Ramos (cell line): ENCODE results near the gene PCBP3.

ENCODE experiments used
- in situ Hi-C: fragments of 300-500 bp; cut with MboI; formaldehyde crosslinking; loops from one replicate; pipeline ENCODE4 v1.14.3; 2022; ENCODE audit warnings: low sequenced_read_pairs; ENCODE audit not compliant: unreplicated experiment

Gene PCBP3

DNA sequence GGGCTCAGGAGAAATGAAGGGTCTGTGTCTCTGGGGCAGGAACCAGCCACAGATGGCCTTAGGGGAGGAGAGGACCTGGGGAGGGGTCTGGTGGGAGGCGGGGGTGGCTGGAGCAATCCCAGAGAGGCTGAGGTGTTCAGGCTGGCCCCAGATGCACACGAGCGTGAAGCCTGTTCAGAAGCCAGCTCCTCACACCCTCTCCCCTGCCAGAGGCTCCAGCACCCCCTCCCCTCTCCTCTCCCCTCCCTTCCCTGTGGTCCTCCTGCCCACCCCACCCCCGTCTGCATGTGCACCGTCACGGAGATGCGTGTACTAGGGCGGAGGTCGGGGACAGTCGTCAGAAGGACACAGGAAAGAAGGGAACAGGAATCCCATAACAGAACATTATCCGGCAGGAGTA lies 223.0 kb downstream of the PCBP3 start:
- in situ Hi-C loops = no loop called here

DNA sequence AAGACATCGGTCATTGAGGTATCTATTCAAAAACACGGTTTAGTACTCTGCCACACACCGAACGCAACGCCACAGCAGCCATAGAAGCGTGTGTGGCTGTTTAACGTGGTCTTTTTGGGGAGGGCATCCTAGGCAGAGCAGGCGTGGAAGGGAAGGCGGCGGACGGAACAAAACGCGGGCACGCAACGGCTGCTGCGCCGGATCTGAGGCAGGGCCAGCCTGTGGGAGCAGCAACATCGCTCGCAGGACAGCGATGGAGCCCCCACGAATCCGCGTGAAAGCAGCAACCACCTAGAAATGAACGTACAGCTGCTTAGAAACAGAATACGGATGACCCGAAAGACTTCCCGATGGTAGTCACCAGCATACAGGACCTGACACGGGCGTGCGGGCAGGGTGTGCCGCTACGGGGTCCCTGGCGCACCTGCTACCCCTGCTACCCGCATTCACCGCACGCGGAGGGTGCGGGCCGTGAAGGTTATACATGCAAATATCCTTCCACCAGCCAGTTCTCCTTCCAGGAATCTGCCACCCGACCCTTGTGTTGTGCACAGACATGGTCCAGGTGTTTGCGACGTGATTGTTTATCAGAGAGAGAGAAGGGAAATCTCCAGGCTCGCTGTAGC lies 223.6 kb downstream of the PCBP3 start:
- in situ Hi-C loops = no loop called here

DNA sequence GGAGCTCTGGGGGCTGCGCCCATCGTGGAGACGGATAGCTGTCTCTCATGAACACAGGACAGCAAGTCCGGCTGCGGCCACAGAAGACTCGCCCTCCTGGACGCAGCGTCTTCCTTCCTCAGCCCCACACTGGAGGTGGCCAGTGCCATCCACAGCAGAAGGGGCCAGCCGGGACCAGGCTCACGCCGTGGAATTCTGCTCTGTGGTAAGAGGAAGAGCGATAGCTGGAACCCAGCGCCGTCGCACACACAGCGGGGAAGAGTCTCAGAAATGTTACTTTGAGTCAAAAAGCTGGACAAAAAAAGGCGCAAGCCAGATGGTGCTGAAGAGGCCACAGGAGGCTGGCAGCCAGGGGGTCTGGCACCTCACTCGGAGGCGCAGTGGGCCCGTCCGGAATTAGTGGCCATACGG lies 224.2 kb downstream of the PCBP3 start:
- in situ Hi-C loops = no loop called here

DNA sequence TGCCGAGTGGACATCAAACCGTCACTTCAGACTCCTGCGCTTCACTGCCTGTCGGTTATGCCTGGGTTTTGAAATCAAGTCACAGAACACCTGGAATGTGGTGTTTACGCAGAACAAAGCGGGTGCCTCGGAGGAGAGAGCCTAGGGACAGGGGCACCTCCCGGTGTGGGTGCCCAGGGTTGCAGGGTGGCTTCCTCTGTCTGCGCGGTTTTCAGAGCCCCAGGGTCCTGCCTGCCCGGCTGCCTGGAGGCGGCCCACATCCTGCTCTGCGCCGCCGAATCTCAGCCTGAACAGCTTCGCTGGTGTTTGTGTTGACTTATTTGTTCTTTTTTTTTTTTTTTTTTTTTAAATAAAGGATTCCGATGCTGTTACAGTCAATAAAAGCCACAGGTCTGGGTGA lies 224.6 kb downstream of the PCBP3 start:
- in situ Hi-C loops = no loop called here

DNA sequence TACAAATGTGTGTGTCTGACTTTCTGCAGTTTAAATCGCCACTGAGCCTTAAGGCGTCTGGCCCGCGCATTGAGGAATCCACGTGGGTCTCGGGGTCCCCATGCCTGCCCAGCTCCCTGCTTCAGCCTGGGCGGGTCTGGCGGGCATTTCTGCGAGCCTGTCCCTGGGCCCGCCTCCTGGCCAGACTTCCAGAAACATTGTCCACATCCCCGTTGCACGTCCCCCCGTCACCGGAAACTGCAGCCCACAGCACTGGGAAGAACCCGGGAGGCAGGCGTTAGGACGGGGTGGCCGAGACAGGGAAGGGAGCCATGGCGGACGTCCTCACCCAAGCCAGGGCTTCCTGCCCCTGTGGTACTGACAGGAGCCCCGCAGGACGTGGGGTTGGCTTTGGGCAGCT lies 225.0 kb downstream of the PCBP3 start:
- in situ Hi-C loops = no loop called here

DNA sequence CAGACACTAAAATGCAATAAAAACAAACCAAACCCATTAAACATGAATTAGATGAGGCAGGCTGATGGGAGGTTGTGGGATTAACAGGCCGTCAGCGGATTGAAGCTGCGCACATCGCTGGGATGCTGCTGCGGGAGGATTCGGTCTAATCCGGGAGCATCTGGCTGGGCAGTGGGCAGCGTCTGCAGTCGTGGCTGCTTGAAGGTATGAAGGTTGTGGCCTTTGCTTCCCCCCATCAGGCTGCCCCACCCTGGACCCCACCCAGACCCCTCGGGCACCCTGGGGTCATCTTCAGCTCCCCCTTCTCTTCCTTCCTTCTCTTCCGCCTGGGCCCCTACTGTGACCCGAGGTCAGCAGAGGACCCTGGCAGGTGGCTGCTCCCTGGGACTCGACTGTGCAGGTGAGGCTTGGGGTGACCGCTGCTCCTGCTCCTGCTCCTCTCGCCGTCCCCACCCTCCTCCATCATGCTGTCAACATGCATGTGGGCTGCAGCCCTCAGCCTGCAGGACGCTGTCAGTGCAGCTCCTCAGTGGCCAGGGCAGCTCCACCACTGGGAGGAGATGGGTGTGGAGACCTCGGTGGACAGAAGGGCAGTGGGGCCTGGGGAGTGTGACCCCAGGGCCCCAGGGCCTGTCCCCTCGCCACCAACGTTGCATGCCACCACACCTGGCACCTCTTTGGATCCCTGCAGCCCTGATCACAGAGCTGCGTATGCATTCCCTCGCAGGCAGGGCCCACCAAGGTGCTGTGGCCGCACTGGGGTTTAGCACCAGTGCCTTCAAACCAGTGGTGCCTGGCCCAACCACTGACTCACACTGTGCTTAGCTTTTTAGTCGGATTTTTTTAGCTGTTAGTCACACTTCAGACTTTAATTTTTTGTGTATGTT lies 225.8 kb downstream of the PCBP3 start:
- in situ Hi-C loops = no loop called here

DNA sequence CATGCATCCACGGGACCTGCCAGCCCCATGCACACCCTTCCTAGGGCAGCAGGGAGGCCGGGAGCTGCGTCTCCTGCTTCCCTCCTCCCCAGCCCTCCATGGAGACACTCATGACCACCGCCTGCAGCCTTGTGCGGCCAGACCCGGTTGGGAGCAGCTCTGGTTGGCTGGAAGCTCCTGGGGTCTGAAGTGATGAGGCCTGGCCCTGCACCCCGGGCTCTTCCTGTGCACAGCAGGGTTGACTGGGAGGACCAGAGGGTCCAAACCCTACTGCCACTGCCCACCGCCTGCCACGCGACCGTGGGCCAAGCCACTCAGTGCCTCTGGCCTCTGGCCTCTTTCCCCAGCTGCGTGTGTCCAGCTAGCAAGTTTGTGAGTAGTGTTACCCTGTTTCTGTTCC lies 226.9 kb downstream of the PCBP3 start:
- in situ Hi-C loops = no loop called here

DNA sequence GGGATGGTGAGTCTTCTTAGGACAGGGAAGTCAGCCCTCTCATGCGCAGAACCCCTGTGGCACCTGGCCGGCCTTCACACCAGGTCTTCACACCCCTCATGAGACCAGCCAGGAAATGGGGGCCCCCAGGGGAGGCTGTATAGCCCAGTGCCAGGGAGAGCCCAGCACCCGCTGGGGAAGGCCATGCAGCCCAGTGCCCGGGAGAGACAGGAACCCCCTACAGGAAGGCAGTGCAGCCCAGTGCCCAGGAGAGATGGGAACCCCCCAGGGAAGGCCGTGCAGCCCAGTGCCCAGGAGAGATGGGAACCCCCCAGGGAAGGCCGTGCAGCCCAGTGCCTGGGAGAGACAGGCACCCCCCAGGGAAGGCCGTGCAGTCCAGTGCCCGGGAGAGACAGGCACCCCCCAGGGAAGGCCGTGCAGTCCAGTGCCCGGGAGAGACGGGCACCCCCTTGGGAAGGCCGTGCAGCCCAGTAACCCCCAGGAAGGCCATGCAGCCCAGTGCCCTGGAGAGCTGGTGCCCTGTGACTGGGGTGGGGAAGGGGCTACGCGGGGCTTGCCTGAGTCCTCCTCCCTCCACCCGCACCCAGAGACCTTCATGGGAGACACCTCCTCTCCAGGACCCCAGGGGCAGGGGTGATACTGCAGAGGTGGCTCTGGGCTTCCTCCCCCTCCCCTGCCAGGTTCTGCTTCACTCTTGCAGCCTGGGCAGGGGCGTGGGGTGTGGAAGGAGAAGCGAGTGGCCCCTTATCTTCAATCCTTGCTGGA lies 227.5 kb downstream of the PCBP3 start:
- in situ Hi-C loops = no loop called here

DNA sequence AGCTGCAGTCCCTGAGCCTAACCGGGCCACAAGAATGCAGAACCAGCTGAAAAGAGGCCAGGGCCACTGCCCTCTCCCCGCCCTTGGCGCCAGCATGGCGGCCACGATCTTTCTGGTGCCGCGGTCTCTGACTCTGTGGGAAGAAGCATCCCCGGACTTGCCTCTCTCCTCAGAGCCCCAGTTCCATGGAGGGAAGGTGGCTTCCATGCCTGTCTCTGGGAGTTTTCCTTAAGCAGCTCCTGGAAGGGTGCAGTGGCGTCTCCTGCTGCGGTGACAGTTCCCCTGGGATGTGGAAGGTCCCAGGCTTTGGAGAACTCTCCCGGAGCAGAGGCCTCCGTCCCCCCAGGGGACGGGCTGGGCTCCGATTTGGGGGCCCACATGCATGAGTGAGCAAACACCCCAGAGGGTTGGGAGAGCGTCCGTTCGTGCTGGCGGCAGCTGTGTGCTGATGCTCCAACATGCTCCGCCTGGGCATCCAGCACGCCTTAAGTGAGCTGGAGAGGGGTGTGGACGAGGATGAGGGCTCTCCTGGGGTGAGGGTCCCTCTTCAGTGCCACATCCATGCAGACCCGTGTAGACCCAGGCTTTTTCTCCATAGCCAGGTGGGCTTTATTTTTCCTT lies 228.2 kb downstream of the PCBP3 start:
- in situ Hi-C loops = no loop called here

DNA sequence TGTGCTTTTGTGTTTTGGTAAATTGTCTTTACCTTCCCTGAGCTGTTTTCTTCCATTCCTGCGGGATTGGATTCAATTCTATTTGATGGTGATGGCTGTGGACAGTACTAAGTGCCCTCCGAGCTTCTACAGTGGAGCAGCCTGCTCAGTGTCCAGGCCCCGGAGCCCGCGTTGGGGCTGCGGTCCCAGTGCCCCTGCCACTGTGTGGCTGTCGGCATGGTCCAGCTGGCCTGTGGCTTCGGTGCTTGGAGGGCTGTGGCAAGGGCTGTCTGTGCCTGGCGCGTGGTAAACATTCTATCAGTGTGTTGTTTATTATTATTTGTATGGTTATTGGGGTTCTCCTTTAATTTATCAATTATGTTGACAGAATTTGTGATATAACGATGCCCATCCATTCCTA lies 228.9 kb downstream of the PCBP3 start:
- in situ Hi-C loops = no loop called here

DNA sequence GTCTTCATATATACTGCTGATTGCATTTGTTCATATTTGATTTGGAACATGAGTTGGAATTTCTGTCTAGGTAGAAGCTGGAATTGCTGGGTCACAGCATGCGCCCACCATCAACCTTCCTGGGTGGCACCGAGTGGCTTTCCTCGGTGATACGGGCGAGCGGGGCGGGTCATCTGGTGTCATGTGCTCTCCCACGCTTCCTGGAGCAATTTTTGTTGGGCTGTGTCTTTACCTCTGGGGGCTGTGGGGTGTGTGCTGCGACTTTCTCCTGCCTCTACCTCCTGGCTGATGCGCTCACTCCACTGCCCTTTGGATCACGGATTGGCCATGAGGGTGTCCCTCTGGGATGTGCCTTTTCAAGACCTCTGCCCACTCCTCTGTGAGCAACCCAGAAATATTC lies 229.4 kb downstream of the PCBP3 start:
- in situ Hi-C loops = no loop called here

DNA sequence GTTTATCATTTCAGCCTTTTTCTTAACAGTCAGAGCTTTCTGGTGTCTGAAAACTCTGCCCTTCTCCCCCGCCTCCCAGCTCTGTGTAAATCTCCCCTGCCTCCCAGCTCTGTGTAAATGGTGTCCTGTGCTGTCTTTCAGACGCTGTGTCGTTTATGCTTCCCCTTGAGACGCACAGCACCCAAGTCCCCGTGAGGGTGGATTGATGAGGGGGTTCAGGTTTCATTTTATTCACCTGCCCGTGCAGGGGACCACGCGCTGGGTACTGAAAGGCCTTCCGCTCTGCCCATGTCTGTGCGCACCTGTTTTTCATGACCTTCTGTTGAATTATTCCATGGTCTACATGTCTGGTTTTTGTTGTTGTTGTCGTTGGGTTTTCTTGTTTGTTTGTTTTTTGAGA lies 229.9 kb downstream of the PCBP3 start:
- in situ Hi-C loops = no loop called here

DNA sequence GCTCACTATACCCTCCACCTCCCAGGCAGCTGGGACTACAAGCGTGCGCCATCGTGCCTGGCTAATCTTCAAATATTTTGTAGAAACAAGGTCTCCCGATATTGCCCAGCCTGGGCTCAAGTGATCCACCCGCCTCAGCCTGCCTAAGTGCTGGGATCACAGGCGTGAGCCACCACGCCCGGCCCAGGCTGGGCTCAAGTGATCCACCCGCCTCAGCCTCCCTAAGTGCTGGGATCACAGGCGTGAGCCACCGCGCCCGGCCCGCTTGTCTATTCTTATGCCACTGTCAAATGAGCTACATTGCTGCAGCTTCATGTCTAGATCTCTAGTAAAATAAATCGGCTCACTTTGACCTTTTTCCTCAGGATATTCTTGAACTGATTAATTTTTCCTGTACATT lies 230.3 kb downstream of the PCBP3 start:
- in situ Hi-C loops = no loop called here

DNA sequence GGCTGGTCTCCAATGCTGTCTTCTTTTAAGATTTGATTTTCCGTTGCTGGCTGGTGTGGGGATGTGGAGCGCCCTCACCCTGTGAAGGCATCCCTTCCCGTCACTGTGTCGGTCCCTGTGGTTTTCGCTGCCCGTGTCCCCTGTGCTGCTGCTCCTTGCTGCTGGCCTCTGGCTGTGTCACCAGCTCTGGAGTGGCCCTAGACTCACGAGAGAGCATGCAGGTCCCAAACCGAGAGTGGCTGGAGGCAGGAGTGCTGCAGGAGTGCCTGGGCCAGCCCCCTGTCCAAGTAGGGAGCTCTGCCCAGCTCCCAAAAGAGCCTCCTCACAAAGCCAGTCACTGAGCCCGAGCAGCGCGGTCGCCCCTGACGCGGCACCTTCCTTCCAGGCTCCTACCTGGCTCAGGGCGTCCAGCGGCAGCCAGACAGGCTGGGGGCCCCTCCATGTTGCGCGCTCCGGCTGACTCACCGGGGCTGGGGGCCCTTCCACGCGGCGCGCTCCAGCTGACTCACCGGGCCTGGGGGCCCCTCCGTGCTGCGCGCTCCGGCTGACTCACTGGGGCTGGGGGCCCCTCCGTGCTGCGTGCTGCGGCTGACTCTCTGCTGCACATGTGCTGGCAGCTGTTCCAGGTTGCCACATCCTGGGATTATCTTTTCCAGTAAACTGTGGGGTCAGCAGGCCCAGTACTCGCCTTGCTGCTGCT lies 231.3 kb downstream of the PCBP3 start:
- in situ Hi-C loops = no loop called here

DNA sequence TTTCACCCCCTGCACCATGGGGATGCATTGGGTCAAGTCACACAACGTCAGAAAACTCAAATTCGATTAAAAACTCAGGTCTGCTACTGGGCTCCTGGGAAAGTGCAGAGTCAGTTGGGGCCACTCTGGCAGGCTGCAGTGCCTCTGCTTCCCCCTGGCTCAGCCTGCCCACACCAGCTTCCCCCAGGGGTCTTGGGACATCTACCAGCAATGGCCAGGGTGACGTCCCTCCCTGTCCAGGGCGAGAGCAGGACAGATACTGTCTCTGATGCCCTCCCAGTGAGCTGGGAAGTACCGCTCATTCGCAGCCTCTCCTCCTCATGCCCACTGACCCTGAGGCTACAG lies 231.9 kb downstream of the PCBP3 start:
- in situ Hi-C loops = no loop called here

DNA sequence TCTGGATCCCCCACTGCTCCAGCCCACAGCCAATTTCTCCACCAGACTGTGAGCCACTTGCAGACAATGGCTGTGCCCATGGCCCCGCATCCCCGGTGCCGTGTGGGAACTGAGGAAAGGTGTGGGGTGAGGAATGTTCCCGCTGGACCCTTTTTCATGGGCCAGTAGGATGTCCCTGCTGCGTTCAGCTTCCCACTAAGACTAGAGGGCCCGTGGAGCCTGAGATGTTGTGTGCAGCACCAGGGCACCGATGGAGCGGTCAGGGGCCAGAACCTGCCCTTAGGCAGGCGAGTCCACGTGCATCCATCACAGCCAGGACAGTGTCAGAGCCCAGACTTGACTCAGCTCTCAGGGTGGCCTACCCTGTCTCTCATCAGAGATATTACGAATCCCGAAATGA lies 232.4 kb downstream of the PCBP3 start:
- in situ Hi-C loops = no loop called here

DNA sequence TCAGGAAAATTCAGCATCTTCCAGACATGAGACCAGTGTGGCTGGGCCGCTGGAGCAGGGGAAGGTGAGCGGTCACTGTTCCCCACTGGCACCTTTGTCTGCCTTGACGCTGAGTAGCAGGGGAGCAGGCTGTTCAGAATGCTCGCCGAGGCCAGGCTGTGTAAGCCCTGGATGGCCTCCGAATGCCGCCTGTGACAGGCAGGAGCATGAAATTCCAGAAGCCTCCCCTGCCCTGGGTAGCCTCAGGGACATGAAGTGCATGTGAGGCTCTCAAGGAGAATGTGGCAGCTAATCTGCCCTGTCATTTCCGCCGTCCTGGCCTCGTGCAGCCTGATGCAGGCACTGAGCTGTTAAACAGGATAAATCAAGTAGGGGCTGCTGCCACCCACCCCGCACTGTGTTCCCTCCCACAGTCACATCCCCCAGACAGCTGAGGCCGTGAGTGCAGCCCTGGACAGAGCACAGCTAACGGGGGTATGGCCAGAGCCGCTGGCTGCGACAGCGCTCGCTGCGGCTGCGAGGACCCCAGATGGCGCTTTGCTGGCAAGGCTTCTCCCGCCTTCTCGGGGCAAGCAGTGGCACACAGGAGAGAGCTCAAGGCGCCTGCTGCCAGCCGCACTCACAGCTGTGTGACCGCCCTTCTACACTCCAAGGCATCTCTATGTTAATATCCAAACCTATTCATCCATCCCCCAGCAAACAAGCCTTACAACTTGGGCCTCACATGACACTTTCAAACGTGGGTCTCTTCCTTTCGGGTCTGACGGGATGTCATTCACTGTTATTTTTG lies 233.1 kb downstream of the PCBP3 start:
- in situ Hi-C loops = no loop called here

DNA sequence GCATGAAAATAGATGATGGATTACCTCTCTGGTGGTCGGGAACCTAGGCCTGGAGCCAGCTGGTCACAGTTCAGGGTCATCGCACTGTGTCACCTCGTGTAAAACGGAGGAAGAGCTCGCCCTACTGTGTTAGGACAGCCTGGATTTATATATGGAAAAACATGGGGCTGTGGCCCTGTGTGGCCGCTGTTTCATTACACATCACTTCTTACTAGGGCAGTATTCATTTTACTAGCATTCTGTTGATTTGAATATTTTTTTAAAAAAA lies 233.6 kb downstream of the PCBP3 start:
- in situ Hi-C loops = no loop called here

DNA sequence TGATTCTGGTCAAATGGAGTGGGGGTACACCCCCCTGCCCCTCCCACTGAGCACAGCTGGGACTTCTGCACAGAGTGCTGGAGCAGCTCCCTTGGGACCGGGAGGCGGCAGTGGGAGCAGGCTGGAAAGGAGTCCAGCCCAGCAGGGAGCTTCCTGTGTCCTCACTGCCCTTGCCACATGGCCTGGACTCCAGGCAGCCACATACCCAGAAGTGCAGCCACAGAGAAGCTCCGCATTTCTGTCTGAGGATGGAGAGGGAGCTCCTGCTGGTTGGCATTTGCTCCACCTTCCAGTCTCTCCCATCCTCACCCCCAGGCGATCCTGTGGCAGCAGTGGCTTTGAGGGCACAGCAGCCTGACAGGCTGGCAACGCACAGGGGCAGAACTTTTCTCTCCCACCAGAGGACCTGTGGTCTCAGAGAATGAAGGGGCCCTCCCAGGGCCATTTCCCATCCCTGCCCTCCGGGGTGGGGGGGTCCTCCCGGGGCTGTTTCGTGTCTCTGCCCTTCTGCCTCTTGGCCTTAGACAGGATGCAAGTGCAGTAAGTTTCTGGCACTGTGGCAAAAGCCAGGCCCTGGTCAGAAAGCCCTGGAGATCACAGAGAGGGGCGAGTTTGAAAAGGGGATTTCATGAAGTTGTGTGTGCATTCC lies 234.4 kb downstream of the PCBP3 start:
- in situ Hi-C loops = no loop called here
